Coronary artery (tissue), 2 donors: ENCODE measurements around the gene TIMP3.

ENCODE experiments used
- DNase-seq: peaks from one replicate; pipeline ENCODE4 v3.0.0-alpha.2; 2017; ENCODE audit warnings: low spot score
- H3K27ac ChIP-seq, 2 donors: fragments of 200-600 bp; sonication (generic); one replicate each; pipeline ENCODE4 v1.5.1; 2016 to 2019
- H3K4me3 ChIP-seq: fragments of 200-600 bp; sonication (generic); 2 replicates; pipeline ENCODE4 v1.5.1; 2016; ENCODE audit warnings: mild to moderate bottlenecking, moderate library complexity
- TF ChIP-seq, protein P1 (sequence below): fragments of 200-600 bp; sonication (generic); IDR thresholded peaks from one replicate; pipeline ENCODE4 v1.5.1; 2019; ENCODE audit warnings: antibody characterized with exemption

The TIMP3 gene

DNA sequence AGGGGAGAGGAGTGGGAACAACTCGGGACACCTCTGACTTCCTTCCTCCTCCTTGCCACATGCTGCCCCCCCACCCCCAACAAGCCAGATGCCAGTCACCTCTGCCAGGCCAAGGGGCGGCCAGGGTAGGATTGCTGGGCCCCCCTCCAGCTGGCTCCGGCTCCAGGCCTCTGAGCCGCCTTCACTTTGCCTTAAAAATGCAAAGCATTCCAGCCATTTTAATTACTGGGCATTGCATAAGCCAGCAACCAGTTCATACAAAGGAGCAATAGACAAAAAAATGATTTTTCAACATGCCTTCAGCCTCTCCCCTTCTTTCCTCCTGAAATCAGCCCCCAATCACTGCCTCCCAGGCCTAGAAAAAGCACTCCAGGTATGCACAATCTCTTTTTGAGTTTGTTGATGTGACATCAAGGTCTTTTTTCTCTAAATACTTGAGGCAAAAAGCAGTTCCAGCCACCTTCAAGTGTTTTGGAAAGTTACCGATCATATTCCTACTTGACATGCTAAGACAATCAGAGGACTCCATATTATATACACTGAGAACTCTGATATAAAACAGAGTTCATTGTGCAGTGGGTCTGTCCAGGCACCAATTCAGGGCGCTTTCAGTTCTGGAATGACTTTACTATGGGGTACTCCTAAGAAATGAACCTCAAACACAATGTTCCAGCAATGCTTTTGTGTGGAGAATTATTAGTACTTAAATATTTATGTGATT is 12.4 kb upstream of the TIMP3 start:
- Histone ChIP-seq H3K4me3 (no peak overlapping the region), H3K27ac (peak overlapping the region in 1 of 2 donors; percentile 70)
- TF ChIP-seq, protein P1, sequence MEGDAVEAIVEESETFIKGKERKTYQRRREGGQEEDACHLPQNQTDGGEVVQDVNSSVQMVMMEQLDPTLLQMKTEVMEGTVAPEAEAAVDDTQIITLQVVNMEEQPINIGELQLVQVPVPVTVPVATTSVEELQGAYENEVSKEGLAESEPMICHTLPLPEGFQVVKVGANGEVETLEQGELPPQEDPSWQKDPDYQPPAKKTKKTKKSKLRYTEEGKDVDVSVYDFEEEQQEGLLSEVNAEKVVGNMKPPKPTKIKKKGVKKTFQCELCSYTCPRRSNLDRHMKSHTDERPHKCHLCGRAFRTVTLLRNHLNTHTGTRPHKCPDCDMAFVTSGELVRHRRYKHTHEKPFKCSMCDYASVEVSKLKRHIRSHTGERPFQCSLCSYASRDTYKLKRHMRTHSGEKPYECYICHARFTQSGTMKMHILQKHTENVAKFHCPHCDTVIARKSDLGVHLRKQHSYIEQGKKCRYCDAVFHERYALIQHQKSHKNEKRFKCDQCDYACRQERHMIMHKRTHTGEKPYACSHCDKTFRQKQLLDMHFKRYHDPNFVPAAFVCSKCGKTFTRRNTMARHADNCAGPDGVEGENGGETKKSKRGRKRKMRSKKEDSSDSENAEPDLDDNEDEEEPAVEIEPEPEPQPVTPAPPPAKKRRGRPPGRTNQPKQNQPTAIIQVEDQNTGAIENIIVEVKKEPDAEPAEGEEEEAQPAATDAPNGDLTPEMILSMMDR: no peak
- DNase-seq: no peak

DNA sequence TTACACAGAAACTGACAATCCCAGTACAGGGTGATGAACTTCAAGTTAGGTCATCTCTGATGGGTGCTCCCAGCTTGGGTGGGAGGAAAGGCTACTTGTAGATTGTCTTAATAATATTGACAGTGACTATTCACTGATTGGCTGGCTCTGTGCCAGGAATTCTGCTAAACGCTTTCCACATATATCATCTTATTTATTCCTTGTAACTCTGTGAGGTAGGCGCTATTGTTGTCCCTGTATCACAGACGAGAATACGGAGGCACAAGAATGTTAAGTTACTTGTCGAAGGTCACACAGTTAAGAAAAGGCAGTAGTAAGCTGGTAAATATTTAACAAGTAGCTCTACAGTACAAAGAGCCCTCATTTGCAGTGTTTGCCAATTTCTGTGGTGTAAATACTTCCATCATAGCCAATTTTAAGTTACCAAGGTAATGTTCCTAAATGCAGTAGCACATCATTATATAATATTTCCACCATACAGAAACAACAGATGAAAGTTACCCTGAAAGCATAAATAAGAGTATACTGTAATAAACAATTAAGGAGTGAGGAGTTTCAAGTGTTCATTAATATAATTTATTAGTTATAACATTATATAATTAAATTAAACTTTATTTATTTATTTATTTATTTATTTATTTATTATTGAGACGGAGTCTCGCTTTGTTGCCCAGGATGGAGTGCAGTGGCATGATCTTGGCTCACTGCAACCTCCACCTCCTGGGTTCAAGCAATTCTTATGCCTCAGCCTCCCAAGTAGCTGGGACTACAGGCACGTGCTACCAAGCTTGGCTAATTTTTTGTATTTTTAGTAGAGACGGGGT is 11.5 kb upstream of the TIMP3 start:
- DNase-seq: no peak
- peak overlapping the region in 1 of 2 donors; percentile 70 for H3K27ac ChIP-seq
- TF ChIP-seq, protein P1: no peak
- H3K4me3 ChIP-seq: no peak overlapping the region

DNA sequence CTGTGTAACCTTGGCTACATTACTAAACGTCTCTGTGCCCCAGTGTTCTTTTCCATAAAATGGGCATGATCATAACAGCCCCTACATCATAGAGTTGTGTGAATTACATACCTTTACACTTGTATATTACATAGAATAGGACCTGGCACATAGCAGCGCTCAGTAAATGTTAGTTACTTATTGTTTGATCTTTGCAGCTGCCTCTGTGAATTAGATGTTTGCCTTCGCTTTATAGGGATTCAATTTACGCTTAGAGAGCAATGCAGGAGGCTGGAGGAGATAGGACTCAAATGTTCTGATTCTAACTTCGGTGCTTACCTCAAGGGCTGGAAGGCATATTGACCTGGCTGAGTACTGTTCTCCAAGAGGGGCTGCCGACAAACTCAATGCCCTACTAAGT is 10.4 kb upstream of the TIMP3 start:
- DNase-seq: no peak
- TF ChIP-seq, protein P1: no peak
- H3K27ac ChIP-seq: no peak overlapping the region
- H3K4me3 ChIP-seq: no peak overlapping the region

DNA sequence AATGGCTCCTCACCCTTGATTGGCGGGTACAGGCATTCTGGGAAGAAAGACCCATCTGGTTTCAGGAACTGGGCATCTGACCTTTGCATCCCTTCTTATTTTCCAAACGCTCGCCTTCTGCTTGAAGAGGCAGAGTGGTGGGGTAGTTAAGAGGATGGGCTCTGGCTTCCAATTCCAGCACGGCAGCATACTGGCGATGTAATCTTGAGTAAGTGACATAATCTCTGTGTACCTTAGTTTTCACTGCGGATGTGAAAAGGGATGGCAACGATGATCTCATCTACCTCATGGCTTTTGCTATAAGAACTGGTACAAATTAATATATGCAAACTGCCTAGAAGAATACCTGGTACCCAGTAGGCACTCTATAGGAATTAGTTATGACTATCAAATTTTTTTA is 10.0 kb upstream of the TIMP3 start:
- no peak for DNase-seq
- Histone ChIP-seq H3K4me3 (no peak overlapping the region), H3K27ac (no peak overlapping the region)
- TF ChIP-seq, protein P1: no peak

DNA sequence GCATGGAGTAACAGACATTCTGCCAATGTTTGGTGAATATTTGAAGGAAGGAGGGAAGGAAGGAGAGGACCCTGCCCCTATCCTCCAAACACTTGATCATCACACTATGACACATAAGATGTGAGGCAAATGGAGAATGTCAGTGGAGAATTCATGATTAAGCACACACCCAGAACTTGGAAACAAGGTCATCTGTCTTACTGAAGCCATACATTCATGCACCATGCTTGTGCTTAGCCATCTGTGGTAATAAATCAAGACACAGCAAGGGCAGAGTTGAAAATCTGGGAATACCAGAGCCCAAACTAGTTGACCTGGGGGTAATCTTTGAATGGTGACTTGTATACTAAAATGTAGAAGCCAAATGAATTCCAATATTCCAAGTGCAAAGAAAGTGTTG is 7.9 kb upstream of the TIMP3 start:
- no peak overlapping the region for H3K4me3 ChIP-seq
- no peak overlapping the region for H3K27ac ChIP-seq
- no peak for DNase-seq
- TF ChIP-seq, protein P1: no peak

DNA sequence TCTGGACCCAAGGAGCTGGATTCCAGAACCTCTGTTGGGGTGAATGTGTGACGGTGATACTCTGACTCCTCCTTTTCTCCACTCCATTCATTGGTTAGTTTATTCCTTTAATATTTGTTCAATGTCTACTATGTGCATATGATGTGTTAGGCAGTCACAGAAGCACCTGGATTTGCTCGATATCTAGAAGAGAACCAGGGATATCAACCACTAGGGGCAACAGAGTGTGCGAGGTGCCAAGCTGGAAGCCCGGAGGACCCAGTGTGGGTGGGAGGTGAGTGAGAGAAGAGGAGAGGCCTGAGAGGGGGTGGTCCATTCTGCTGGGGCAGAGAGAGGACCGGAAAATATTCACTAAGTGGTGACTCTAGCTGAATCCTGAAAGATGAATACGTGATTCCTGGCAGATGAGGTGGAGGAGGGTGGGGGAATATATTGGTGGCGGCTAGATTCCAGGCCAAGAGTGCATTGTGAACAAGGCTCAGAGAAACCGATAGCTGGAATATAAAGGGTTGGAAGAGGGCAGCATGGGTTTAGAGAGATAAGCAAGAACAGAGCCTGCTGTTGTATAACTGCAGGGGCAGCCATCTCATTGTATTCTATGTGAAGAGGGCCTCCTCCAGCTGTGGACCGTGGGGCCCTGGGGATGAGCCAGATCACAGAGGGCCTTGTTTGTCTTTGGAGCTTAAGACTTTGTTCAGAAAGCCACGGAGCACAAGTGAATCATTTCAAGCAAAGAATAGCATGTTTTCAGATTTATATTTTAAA is 6.9 kb upstream of the TIMP3 start:
- H3K4me3 ChIP-seq: no peak overlapping the region
- no peak overlapping the region for H3K27ac ChIP-seq
- DNase-seq: no peak
- TF ChIP-seq, protein P1: no peak
